RWPE2 (cell line): ENCODE measurements around the gene BEAN1.
A peak's percentile ranks its signal among the peaks of the same experiment; 100 is the strongest.

Experiments used
- ATAC-seq: fragments of 200-7000 bp; cut with Tn5 transposase; 3 replicates; pipeline ENCODE4 v1.9.1; 2021; ENCODE audit warnings: low read depth
- DNase-seq: peaks from one replicate; pipeline ENCODE4 v3.0.0-alpha.2; 2020; ENCODE audit warnings: low spot score
- H3K27ac ChIP-seq: fragments of 450-650 bp; 2 replicates; pipeline ENCODE4 v1.5.1; 2017; ENCODE audit warnings: mild to moderate bottlenecking; ENCODE audit not compliant: poor library complexity, severe bottlenecking
- H3K27me3 ChIP-seq: fragments of 250-450 bp; sonication (Bioruptor Pico); 2 replicates; pipeline ENCODE4 v1.5.1; 2021; ENCODE audit warnings: mild to moderate bottlenecking, moderate library complexity; ENCODE audit not compliant: insufficient read depth, poor library complexity, severe bottlenecking
- H3K36me3 ChIP-seq: fragments of 250-450 bp; sonication (Bioruptor Pico); 2 replicates; pipeline ENCODE4 v1.5.1; 2020; ENCODE audit warnings: low read depth, mild to moderate bottlenecking, moderate library complexity
- H3K4me1 ChIP-seq: fragments of 250-450 bp; sonication (Bioruptor Pico); 2 replicates; pipeline ENCODE4 v1.5.1; 2021; ENCODE audit warnings: mild to moderate bottlenecking, moderate library complexity; ENCODE audit not compliant: insufficient read depth, poor library complexity, severe bottlenecking
- H3K4me3 ChIP-seq: fragments of 250-450 bp; sonication (Bioruptor Pico); 2 replicates; pipeline ENCODE4 v1.5.1; 2021; ENCODE audit warnings: mild to moderate bottlenecking, moderate library complexity; ENCODE audit not compliant: severe bottlenecking
- H3K9me3 ChIP-seq: fragments of 250-450 bp; sonication (Bioruptor Pico); 2 replicates; pipeline ENCODE4 v1.5.1; 2021; ENCODE audit warnings: mild to moderate bottlenecking, moderate library complexity; ENCODE audit not compliant: severe bottlenecking
- TF ChIP-seq, protein P1 (sequence below): fragments of 450-650 bp; IDR thresholded peaks from one replicate; pipeline ENCODE4 v1.5.1; 2017; ENCODE audit warnings: mild to moderate bottlenecking, moderate library complexity; ENCODE audit not compliant: poor library complexity, severe bottlenecking

The BEAN1 gene

GRCh38 chr16:66522816-66523590, 95.9 kb downstream of the BEAN1 start:
- Histone ChIP-seq H3K27ac (peak overlapping the region; percentile 74), H3K4me3 (no peak overlapping the region), H3K9me3 (no peaks in the 10 kb centered on the region), H3K27me3 (no peaks in the 10 kb centered on the region), H3K4me1 (peaks cover 18% of the 10 kb centered on the region), H3K36me3 (peaks cover 26% of the 10 kb centered on the region)
- ATAC-seq (no peak), DNase-seq (no peak)
- TF ChIP-seq, protein P1, sequence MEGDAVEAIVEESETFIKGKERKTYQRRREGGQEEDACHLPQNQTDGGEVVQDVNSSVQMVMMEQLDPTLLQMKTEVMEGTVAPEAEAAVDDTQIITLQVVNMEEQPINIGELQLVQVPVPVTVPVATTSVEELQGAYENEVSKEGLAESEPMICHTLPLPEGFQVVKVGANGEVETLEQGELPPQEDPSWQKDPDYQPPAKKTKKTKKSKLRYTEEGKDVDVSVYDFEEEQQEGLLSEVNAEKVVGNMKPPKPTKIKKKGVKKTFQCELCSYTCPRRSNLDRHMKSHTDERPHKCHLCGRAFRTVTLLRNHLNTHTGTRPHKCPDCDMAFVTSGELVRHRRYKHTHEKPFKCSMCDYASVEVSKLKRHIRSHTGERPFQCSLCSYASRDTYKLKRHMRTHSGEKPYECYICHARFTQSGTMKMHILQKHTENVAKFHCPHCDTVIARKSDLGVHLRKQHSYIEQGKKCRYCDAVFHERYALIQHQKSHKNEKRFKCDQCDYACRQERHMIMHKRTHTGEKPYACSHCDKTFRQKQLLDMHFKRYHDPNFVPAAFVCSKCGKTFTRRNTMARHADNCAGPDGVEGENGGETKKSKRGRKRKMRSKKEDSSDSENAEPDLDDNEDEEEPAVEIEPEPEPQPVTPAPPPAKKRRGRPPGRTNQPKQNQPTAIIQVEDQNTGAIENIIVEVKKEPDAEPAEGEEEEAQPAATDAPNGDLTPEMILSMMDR = no peak

DNA sequence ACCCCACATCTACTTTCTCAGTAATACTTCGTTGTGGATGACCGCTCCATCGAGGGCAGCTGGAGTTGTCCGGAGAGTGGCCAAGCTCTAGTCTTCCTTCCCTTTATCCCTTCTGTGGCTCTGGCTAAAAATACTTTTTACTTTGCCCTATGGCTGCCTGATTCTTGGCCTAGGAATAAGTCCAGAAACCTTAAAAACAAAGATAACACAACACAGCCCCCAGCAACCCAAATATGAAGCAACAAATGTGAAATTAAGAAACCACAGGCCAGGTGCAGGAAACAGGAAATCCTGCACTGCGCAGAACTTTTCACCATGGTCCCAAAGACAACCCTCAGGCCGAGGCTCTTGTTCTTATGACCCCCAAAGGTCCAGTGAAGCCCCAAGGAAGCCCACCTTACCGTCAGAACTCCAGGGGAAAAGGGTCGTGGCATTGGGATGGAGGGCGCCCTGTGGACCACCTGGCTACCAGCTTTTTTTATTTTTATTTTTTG, 96.8 kb downstream of the BEAN1 start:
- no peak for ATAC-seq
- H3K27me3 ChIP-seq = no peaks in the 10 kb centered on the region
- TF ChIP-seq, protein P1 = no peak
- H3K9me3 ChIP-seq = no peaks in the 10 kb centered on the region
- no peak overlapping the region for H3K4me3 ChIP-seq
- H3K27ac ChIP-seq = no peak overlapping the region
- DNase-seq = no peak
- peaks cover 35% of the 10 kb centered on the region for H3K36me3 ChIP-seq
- peaks cover 18% of the 10 kb centered on the region for H3K4me1 ChIP-seq

DNA sequence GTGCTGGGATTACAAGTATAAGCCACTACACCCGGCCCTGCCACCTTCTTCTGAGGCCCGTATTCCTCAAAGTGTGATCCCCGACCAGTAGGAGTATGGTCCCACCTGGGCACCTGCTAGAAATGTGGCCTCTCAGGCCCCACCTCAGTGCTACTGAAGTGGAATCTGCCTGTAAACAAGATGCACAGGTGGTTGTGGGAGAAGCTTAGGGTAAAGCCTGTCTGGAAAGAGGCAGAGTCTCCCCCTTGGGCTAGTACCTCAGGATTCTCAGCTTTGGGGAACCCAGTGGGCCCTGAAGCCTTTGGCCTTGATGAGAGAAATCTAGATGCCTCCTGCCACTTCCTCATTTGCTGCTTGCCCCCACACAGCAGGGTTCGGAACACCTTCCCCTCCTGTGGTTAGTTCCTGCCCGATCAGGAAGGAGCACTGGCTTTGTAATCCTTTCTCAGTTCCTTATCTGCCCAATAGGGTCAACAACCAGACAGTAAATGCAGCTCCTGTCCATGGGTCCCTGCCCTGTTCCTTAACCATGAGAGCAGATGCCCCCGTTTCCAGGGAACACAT, 97.6 kb downstream of the BEAN1 start:
- no peak overlapping the region for H3K27ac ChIP-seq

DNA sequence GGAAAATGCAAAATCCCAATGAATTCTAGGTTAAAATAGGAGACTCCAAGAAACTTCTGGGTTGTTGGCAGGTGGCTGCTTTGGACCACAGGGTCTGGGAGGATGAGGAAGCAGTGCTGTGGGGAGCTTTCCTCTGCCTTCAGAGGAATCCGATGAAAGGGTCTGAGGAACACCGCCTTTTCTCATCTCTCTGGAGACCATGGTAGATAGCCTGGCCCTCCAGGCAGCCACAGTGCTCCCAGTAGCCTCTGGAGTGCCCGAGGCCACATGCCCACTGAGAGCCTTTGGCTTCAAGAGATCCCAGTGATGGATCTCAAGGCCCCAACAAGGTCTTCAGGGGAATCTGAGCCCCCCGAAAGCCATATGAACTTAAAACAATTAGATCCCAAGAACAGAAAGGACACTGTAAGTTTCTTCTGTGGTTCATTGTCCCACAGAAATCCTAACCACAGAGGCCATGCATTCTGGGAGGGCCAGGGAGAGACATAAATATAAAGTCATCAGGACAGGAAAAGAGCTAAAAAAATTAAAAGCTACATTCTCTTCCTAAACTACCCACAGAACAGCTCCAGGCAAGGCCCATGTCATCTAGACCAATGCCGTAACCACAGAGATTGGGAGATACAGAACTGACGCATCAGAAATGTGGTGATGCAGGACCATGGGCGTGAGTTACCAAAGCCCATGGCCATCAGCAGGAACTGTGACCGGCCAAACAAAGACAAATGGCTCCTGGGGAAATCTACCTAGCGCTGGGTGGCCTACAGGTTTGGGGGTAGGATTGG, 98.5 kb downstream of the BEAN1 start:
- no peak overlapping the region for H3K4me3 ChIP-seq
- H3K9me3 ChIP-seq = no peaks in the 10 kb centered on the region
- H3K27ac ChIP-seq = no peak overlapping the region
- TF ChIP-seq, protein P1 = no peak
- H3K4me1 ChIP-seq = peaks cover 18% of the 10 kb centered on the region
- no peaks in the 10 kb centered on the region for H3K27me3 ChIP-seq
- DNase-seq = no peak
- H3K36me3 ChIP-seq = peaks cover 46% of the 10 kb centered on the region
- no peak for ATAC-seq

More for the DNA sequence above, 97.6 kb downstream of the BEAN1 start:
- Histone ChIP-seq H3K27me3 (no peaks in the 10 kb centered on the region), H3K9me3 (no peaks in the 10 kb centered on the region), H3K4me3 (no peak overlapping the region), H3K4me1 (peaks cover 18% of the 10 kb centered on the region), H3K36me3 (peaks cover 39% of the 10 kb centered on the region)
- TF ChIP-seq, protein P1 = no peak
- no peak for DNase-seq
- ATAC-seq = no peak
